HG03108 (cell line): Measurements from ENCODE around the gene GLP2R.
"Not testable (repeated sequence)": the region's sequence is repeated elsewhere in the genome, so short reads cannot be mapped to it uniquely, and the experiment has no call there.

Experiments used
- ATAC-seq: cut with Tn5 transposase; IDR thresholded peaks from one replicate; pipeline ENCODE4 v1.9.1; 2021; ENCODE audit warnings: moderate library complexity; ENCODE audit not compliant: unreplicated experiment

GLP2R gene

GRCh38 chr17:9918804-9919352 lies 93.2 kb downstream of the GLP2R start:
- no peak for ATAC-seq

GRCh38 chr17:9921216-9921615 lies 95.5 kb downstream of the GLP2R start:
- ATAC-seq, result not testable (repeated sequence)

- ATAC-seq, result no peak
Measured at GRCh38 chr17:9922012-9922848, 96.5 kb downstream of the GLP2R start.

- ATAC-seq, result no peak
Measured at GRCh38 chr17:9924735-9925191, 99.0 kb downstream of the GLP2R start.

GRCh38 chr17:9925457-9925856 lies 99.7 kb downstream of the GLP2R start:
- ATAC-seq, result no peak

- no peak for ATAC-seq
Measured at GRCh38 chr17:9926150-9926804, 100.6 kb downstream of the GLP2R start.

- no peak for ATAC-seq
Measured at GRCh38 chr17:9928601-9929333, 103.0 kb downstream of the GLP2R start.

- ATAC-seq, result no peak
Measured at GRCh38 chr17:9929871-9930270, 104.1 kb downstream of the GLP2R start.

GRCh38 chr17:9931144-9931741 lies 105.5 kb downstream of the GLP2R start:
- ATAC-seq, result no peak

GRCh38 chr17:9932491-9932890 lies 106.8 kb downstream of the GLP2R start:
- ATAC-seq, result no peak

GRCh38 chr17:9934331-9934730 lies 108.6 kb downstream of the GLP2R start:
- ATAC-seq, result no peak

GRCh38 chr17:9935408-9935807 lies 109.7 kb downstream of the GLP2R start:
- no peak for ATAC-seq

- no peak for ATAC-seq
Measured at GRCh38 chr17:9936095-9936494, 110.4 kb downstream of the GLP2R start.

- ATAC-seq, result no peak
Measured at GRCh38 chr17:9937241-9937761, 111.6 kb downstream of the GLP2R start.

- ATAC-seq, result no peak
Measured at GRCh38 chr17:9937901-9938300, 112.2 kb downstream of the GLP2R start.

- ATAC-seq, result no peak
Measured at GRCh38 chr17:9938764-9939163, 113.0 kb downstream of the GLP2R start.

- ATAC-seq, result no peak
Measured at GRCh38 chr17:9940841-9941240, 115.1 kb downstream of the GLP2R start.

GRCh38 chr17:9941305-9941704 lies 115.6 kb downstream of the GLP2R start:
- no peak for ATAC-seq
